ENCODE results near the gene RCAN2.

Gene RCAN2

GRCh38 chr6:46246081-46246480 is 245.2 kb downstream of the RCAN2 start:
- no peaks in the 10 kb centered on the region for H3F3A ChIP-seq (ENCODE audit: insufficient read depth, low read length)
- H3K9me2 ChIP-seq (replicated peaks; ENCODE audit: insufficient read depth, low read length): no peaks in the 10 kb centered on the region
- no peaks in the 10 kb centered on the region for H3K79me2 ChIP-seq (ENCODE audit: low read length)
- H3K4me2 ChIP-seq (ENCODE audit: low read depth, low read length): no peak overlapping the region
- no peak for TF ChIP-seq EZH2 (optimal IDR thresholded peaks at IDR 0.05; ENCODE audit: low read depth, low read length)
- no peak for TF ChIP-seq EZH2phosphoT487 (IDR thresholded peaks at IDR 0.05; ENCODE audit: low read length)
- TF ChIP-seq CTCF (IDR thresholded peaks at IDR 0.05; ENCODE audit: low read length): no peak
- H3K27ac ChIP-seq (ENCODE audit: low read length): no peak overlapping the region
- H3K36me3 ChIP-seq (replicated peaks; ENCODE audit: insufficient read depth, low read length): no peaks in the 10 kb centered on the region
- no peaks in the 10 kb centered on the region for H4K20me1 ChIP-seq (ENCODE audit: insufficient read depth, low read length)
- DNase-seq: no peak
- H3K4me1 ChIP-seq (ENCODE audit: low read length): no peaks in the 10 kb centered on the region
- no peaks in the 10 kb centered on the region for H3K27me3 ChIP-seq (replicated peaks; ENCODE audit: insufficient read depth, low read length)
- no peak overlapping the region for H3K9ac ChIP-seq (ENCODE audit: low read length)
- no peaks in the 10 kb centered on the region for H3K9me3 ChIP-seq (replicated peaks; ENCODE audit: insufficient read depth, low read length)
- H2AFZ ChIP-seq (ENCODE audit: low read length): no peak overlapping the region
- no peak overlapping the region for H3K4me3 ChIP-seq (ENCODE audit: low read length)

GRCh38 chr6:46244670-46245069 is 246.6 kb downstream of the RCAN2 start:
- TF ChIP-seq EZH2phosphoT487 (IDR thresholded peaks at IDR 0.05; ENCODE audit: low read length) (no peak), EZH2 (optimal IDR thresholded peaks at IDR 0.05; ENCODE audit: low read depth, low read length) (no peak), CTCF (IDR thresholded peaks at IDR 0.05; ENCODE audit: low read length) (no peak)
- no peak overlapping the region for H2AFZ ChIP-seq (ENCODE audit: low read length)
- H3K36me3 ChIP-seq (replicated peaks; ENCODE audit: insufficient read depth, low read length): no peaks in the 10 kb centered on the region
- no peaks in the 10 kb centered on the region for H3F3A ChIP-seq (ENCODE audit: insufficient read depth, low read length)
- no peaks in the 10 kb centered on the region for H3K27me3 ChIP-seq (replicated peaks; ENCODE audit: insufficient read depth, low read length)
- H3K79me2 ChIP-seq (ENCODE audit: low read length): no peaks in the 10 kb centered on the region
- no peaks in the 10 kb centered on the region for H3K9me2 ChIP-seq (replicated peaks; ENCODE audit: insufficient read depth, low read length)
- no peak overlapping the region for H3K4me3 ChIP-seq (ENCODE audit: low read length)
- H3K9ac ChIP-seq (ENCODE audit: low read length): no peak overlapping the region
- H3K4me2 ChIP-seq (ENCODE audit: low read depth, low read length): no peak overlapping the region
- H3K9me3 ChIP-seq (replicated peaks; ENCODE audit: insufficient read depth, low read length): no peaks in the 10 kb centered on the region
- H3K4me1 ChIP-seq (ENCODE audit: low read length): no peaks in the 10 kb centered on the region
- no peaks in the 10 kb centered on the region for H4K20me1 ChIP-seq (ENCODE audit: insufficient read depth, low read length)
- H3K27ac ChIP-seq (ENCODE audit: low read length): no peak overlapping the region
- DNase-seq: no peak

- no peaks in the 10 kb centered on the region for H3K9me2 ChIP-seq (replicated peaks; ENCODE audit: insufficient read depth, low read length)
- H3K27me3 ChIP-seq (replicated peaks; ENCODE audit: insufficient read depth, low read length): no peaks in the 10 kb centered on the region
- H3K4me3 ChIP-seq (ENCODE audit: low read length): no peak overlapping the region
- no peaks in the 10 kb centered on the region for H3K4me1 ChIP-seq (ENCODE audit: low read length)
- H3K9me3 ChIP-seq (replicated peaks; ENCODE audit: insufficient read depth, low read length): no peaks in the 10 kb centered on the region
- no peak overlapping the region for H3K9ac ChIP-seq (ENCODE audit: low read length)
- no peaks in the 10 kb centered on the region for H3F3A ChIP-seq (ENCODE audit: insufficient read depth, low read length)
- no peaks in the 10 kb centered on the region for H3K36me3 ChIP-seq (replicated peaks; ENCODE audit: insufficient read depth, low read length)
- no peak overlapping the region for H3K27ac ChIP-seq (ENCODE audit: low read length)
- no peaks in the 10 kb centered on the region for H4K20me1 ChIP-seq (ENCODE audit: insufficient read depth, low read length)
- no peak overlapping the region for H3K4me2 ChIP-seq (ENCODE audit: low read depth, low read length)
- TF ChIP-seq CTCF (IDR thresholded peaks at IDR 0.05; ENCODE audit: low read length) (no peak), EZH2phosphoT487 (IDR thresholded peaks at IDR 0.05; ENCODE audit: low read length) (no peak), EZH2 (optimal IDR thresholded peaks at IDR 0.05; ENCODE audit: low read depth, low read length) (no peak)
- H2AFZ ChIP-seq (ENCODE audit: low read length): no peak overlapping the region
- DNase-seq: no peak
- no peaks in the 10 kb centered on the region for H3K79me2 ChIP-seq (ENCODE audit: low read length)
These were observed 247.5 kb downstream of the RCAN2 start for GRCh38 chr6:46243754-46244153.
